Muscle of back (tissue), 11 donors: ENCODE measurements around the gene TMOD2. TPM values are rescaled to one million over a fixed set of nuclear protein-coding genes. Genes with fewer than 3 reads are reported as not detected.
"Not testable (repeated sequence)": the region's sequence is repeated elsewhere in the genome, so short reads cannot be mapped to it uniquely, and the experiment has no call there.

Experiments used
- DNase-seq, 3 donors: peaks; one replicate each; pipeline versions ENCODE4 v3.0.0 to v3.0.0-alpha.2; 2013
- polyA plus RNA-seq, 10 donors: library from polyadenylated mRNA; unstranded; fragments of 120-200 nt; gene quantifications; one replicate each; pipeline ENCODE4 v1.2.1, GENCODE V29; 2013; ENCODE audit not compliant: insufficient read length in 10 of 10

Gene TMOD2
- polyA plus RNA-seq, 10 donors = 5.8 to 11.0 (median 7.8) TPM

DNA sequence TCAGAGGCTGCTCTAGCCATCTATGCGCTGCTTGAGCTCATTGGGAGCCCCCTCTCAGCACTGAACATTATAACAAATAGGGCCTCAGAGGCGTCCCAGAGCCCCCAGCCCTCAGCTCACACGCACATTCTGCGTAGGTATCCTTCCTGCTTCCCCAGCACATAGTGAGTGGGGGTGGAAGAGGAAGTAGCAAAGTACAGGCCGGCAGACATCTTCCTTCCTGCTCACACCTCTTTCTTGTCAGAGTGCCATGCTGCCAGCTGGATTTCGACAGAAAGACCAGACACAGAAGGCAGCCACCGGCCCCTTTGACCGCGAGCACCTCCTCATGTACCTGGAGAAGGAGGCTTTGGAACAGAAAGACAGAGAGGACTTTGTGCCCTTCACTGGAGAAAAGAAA, 16.6 kb downstream of the TMOD2 start:
- DNase-seq = no peak

DNA sequence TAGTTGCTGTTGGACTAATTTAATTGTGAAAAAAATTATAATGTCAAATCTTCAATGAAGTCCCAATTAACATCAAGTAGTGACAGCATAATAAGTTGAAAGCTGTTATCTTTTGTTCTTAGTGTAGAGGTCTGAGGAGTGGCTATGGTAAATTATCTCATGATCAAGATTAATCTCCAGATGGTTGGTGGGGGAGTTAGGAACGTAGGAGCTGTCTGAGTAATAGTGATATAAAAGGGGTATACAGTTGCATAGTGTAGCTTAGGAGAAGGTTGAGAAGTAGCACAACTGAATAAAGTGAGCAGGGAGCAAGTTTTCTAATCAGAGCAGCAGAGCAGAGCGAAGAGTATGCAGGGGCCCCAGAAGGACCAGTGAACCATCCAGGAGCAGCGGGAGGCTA, 19.5 kb downstream of the TMOD2 start:
- no peak for DNase-seq

DNA sequence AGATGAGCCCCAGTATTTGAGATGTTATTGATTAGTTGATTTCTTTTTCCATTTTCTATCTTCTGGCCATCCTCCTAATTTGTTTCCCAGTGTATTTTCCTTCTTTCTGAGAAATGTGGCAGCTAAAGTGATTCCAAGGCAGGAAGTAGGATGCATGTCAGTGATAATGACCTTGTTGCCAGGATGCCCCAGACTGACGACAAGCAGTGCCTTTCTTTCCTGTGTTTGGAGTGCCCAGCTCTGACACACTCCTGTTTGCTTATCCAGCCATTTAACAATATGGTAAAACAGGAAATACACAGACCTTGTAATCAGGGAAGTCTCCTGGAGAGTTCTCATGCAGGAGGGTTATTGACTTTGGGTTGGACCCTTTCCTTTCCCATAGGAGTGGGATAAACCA, 20.4 kb downstream of the TMOD2 start:
- DNase-seq = no peak

DNA sequence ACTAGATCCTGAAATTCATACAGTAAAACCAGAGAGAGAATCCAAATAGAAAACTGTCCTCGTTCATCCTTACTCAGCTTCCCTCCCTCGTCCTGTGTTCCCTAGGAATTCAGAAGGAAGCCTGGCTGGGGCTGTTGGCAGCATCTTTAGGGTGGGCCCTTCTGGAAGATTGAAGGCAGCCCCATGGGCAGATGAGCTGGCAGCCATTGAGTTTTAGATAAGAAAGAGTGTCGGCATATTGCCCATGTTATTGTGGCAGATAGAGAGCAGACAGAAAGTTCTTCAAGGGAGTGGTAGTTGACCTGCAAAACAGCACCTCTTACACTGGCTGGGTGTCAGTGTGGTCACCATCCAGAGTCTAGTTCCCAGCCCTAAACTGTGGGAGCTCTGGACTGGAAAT, 23.5 kb downstream of the TMOD2 start:
- DNase-seq = no peak

DNA sequence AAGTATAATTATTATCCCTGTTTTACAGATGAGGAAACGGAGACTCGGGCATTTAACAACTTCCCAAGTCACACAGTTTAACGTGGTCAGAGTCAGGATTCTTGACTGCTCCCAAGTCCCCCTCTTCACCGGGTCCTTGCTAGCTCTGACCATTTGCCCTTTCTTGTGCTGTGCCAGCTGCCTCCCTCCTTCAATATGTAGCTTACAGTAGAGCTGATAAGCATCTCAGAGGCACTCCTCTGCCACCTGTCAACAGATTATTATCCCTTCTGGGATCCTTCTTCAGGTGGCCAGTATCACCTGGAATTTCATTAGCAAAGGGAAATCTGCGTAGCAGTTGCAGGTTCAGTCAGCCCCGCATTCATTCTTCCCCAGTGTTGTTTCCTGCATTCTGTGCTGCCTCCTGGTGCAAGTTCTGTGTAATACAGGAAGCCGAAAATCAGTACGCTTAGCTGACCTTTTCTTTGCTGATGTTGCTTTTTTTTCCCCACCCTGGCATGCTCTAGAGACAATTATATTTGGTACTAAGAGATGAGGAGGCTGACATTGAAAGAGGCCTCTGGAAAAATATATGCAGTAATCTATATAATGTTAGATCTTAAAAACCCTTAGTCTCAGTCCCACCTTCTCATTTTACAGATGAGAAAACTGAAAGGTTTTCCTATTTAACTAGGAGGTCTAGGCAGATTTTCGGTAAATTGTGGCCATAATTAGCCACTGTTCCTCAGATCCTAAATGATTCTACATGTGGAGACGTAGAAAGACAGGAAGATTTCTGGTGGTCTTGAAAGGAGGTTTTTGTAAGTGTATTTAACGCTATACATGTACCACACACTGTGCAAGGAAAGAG, 24.8 kb downstream of the TMOD2 start:
- DNase-seq = peak in 2 of 3 donors; percentile 26 to 64

DNA sequence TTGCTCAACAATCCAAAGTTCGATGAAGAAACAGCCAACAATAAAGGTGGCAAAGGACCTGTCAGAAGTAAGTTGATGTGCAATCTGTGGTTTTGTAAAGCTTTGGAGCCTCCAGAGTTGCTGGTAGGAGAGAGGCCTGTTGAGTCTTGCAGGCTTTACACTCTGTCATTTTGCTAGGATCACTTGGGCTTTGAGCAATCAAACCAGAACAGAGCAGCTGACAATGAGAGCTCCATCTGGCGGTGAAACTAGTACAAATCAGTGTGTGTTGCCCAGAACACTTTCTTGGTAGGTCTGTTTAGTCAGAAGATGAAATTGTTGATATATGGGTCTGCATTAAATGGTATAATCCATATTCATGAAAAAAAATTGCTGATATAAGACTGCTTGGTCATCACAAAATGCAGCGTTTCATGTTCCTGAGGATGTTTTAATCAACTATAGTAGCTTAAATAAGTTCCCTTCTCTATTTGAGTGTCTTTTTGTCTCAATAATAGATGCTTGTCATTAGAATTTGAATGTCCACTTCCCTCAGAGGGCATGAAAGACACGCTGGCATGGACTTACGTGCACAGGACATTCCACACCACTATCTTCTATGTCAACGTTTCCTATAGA, 25.7 kb downstream of the TMOD2 start:
- DNase-seq = peak; percentile 72 to 85 (median 77)

DNA sequence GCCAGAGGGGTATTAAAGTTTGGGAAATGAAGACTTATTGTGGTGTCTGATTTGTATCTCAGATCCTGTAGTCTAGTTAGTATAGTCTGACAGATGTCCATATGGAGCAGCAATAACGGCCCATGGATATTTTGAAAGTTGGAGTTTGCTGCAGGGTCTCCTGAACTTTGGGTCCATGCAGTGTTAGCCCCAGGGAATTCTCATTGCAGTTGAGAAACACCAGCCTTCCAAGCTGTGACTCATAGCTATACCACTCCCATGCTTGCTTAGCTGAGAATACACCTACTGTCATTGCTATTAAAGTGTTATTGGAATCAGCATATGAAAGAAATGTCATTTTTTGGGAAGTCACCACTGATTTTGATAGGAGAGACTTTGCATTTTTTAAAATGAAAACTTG, 29.2 kb downstream of the TMOD2 start:
- no peak for DNase-seq

DNA sequence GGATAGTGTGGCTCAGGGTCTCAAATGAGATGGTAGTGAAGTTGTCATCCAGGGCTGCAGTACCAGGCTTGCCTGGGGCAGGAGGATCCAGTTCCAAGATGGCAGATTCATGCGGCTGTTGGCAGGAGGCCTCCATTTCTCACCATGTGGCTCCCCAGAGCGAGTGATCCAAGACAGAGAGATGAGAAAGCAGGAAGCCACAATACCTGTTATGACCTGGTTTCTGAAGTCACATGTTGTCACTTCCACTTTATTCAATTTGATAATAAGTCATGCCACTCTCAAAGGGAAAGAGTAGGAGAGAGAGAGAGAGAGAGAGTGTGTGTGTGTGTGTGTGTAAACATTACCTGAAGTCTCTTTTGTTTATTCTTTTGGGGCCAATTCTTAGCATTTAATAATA, 30.1 kb downstream of the TMOD2 start:
- DNase-seq = no peak

DNA sequence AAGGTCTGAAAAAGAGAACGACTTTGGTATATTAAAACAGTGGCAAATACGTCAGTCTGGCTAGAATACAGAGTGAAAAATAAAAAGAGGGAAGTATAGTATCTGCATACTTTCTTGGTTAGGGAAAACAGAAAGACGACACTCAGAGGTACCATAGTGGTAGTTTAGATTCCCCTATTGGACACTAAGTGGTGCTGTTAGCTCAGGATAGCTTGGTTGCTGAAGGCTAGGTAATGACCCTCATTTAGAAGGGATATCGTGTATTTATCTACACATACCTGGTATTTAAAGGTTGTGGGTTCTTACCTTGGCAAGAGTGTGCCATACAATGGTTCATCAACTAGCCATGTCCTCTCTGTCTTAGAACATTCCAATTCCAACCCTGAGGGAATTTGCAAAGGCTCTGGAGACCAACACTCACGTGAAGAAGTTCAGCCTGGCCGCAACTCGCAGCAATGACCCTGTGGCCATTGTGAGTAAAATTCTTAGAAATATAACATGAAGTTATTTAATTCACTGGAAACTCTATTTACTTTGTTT, 31.0 kb downstream of the TMOD2 start:
- no peak for DNase-seq

DNA sequence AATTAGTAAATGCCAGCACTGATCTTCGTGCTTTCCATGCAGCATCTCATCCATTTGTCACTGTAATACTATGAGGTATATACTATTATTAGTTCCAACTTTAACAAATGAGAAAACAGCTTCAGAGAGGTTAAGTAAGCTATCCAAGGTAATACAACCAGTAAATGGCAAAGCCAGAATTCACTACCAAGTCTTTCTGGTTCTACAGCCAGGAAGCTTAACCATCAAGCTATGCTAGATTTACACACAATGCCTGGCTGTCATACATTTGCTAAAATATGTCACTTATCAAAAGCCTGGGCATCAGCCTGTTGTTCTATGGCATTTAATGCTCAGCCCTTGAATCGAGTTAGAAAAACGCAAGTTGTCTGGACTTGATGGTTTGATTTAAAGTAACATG, 32.6 kb downstream of the TMOD2 start:
- DNase-seq = no peak

DNA sequence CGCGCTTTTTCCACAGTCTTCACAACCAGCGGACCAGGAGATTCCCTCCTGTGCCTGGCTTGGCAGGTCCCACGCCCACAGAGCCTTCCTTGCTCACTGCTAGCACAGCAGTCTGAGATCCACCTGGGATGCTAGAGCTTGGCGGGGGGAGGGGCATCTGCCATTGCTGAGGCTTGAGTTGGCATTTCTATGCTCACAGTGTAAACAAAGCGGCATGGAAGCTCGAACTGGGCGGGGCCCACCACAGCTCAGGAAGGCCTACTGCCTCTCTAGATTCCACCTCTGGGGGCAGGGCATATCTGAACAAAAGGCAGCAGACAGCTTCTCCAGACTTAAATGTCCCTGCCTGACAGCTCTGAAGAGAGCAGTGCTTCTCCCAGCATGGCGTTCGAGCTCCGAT, 35.7 kb downstream of the TMOD2 start:
- DNase-seq = not testable (repeated sequence)

DNA sequence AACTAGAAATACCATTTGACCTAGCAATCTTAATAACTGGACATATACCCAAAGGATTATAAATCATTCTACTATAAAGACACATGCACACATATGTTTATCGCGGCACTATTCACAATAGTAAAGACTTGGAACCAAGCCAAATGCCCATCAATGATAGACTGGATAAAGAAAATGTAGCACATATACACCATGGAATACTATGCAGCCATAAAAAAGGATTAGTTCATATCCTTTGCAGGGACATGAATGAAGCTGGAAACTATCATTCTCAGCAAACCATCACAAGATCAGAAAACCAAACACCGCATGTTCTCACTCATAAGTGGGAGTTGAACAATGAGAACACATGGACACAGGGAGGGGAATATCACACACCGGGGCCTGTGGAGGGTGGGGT, 41.1 kb downstream of the TMOD2 start:
- DNase-seq = not testable (repeated sequence)

DNA sequence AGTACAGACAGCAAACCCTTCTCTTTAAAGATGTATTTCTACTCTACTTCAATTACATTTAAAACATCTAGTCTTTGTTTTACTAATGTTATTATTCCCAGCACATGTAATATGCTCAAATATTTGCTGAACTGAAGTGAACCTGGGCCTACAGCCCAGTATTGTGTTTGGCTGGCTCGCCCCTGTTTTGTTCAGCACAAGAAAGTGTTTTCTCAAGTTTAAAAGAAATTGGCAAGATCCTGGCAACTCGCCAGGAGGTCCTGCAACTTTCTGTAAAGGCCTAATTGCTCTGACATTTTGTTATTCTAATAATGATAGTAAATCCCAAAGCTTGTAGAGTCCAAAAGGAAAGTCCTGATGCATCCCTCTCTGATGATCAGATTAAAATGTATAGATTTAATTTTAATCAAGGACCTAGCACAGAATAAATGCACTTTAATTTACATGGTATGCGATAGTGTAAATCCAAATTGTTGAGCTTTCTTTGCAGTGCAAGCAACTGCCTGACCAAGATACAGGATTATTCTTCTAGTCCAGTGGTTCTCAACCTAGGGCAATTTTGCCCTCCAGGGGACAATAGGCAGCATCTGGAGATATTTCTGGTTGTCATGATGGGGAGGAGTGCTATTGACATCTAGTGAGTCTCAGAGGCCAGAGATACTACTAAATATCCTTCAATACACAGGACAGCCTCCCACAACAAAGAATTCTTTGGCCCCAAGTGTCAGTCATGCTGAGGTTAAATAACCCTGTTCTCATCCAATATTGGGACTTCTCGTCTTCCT, 42.3 kb downstream of the TMOD2 start:
- DNase-seq = peak; percentile 17 to 72 (median 49)

DNA sequence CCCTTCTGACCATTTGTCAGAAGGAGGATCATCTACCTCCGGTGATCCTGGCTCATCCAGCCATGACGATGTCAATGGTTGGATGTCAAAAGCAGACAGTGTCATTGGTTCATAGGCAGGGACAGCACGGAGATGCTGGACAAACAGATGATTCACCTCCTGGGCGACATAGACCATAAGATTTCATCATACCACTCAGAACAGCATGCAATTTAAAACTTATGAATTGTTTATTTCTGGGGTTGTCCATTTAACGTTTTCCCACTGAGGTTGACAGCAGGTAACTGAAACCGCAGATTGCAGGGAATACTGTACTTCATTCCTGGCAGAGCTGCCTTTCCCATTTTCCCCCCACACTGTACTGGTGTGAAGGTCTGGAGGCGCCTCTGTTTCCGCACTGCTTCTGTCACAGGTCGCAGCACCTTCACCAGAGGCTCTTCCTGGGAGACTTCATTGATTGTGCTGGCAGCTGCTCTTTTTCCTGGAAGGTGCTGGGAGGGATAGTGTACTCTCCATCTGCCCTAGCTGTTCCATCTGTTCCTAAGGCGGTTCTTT, 45.5 kb downstream of the TMOD2 start:
- DNase-seq = no peak

DNA sequence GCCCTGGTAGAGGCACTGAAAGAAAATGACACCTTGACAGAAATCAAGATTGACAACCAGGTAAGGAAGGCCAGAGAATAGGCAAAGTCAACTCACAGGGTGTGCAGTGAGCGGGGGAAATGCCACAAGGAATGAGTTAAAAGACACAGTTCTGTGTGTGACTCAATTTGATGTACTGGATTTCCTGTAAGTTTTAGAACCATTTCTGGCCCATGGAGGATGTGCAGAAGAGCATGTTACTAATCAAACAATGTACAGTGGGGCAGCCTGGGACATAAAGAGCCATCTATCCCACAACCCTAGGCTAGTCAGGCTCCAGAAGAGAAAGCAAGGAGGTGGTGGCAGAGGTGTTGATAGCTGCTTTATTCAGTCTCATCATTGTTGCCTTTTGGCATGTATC, 46.9 kb downstream of the TMOD2 start:
- DNase-seq = no peak

DNA sequence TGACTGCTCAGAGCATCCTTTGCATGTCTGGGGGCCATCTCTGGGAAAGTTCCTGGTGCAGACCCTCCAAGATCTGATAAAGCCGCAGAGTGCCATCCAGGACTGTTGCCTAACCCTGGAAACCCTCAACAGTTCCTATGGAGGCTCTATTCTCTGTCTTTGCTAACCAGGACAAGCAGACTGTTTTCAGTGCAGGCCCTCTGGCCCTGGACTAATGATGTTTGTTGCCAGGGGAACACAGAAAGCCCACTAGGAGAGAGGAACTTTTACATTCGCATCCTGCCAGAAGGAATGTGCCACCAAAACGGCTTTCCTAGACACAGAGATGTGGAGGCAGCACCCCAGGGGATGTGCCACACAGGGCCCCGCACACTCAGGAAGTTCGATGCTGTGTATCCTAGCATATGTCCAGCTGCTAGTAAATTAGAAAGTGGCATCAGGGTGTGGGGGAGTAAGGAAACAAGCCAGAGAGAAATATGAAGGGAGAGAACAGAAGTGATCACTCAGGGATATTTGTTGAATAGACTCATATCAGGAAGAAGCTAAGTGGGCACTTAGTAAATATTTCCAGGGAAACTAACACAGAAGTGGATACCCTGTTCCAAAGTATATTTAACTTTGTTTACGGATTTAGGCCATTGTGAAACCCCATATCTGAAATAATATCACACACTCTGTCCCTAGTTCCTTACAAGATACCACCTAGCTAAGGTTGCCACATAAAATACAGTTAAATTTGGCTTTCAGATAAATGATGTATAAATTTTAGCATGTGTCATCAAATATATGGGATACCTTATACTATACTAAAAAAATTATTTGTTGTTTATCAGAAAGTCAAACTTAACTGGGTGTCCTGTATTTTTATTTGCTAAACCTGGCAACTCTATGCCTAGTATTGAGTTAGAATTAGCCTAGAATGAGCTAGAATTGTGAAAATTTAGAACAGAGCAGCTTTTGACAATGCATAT, 48.2 kb downstream of the TMOD2 start:
- no peak for DNase-seq

DNA sequence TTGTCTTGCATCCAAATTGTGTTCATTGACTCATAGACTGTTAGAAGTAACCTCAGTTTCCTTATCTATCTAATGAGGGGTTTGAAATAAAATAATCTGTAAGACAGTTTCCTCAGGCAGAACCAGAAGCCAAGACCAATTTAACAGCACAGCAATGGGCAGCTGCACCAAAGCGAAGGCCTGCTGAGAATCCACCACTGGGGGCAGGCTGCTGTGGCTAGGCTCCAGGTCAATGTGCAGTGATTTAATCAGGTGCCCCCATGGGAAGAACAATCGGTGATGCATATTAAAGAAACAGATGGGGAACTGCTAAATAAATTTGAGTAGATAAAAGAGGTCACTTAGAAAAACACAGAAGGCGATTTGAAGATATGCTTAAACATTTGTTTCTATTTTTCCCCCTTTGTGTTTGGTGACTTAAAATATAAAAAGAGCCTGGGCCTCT, 50.0 kb downstream of the TMOD2 start:
- DNase-seq = peak in 1 of 3 donors; percentile 23

DNA sequence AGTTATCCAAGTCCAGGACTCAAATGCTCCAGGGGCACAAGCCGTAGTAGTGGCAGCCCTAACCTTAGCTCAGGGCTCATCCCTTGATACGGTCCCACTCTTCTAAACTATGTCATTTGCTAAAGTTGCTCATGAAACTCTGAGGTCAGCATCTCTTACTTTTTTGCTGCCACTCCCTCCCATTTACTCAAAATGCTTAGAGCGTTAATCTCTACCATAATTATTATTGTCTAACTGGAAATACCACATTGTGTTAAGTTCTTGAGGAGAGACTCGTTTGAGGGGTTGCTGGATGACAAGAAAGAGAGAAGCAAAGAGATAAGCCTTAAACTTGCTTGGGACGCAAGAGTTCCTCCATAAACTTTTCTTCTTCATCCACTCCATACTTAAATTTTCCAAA, 51.2 kb downstream of the TMOD2 start:
- no peak for DNase-seq

DNA sequence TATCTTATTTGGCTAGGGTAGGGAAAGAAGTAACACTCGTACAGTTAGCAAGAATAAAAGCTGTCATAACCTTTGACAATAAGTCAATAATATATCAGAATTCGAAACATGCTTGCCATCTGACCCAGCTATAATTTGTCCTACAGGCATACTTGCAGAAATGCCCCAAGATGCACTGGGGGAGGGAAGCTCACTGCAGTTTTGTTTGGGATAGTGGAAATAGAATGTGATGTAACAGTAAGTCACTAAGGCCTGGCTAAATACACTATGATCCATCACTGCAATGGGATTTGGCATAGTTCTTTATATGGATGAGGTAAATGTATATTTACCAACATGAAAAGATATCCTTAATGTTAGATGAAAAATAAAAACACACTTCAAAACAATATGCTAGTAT, 52.6 kb downstream of the TMOD2 start:
- no peak for DNase-seq

DNA sequence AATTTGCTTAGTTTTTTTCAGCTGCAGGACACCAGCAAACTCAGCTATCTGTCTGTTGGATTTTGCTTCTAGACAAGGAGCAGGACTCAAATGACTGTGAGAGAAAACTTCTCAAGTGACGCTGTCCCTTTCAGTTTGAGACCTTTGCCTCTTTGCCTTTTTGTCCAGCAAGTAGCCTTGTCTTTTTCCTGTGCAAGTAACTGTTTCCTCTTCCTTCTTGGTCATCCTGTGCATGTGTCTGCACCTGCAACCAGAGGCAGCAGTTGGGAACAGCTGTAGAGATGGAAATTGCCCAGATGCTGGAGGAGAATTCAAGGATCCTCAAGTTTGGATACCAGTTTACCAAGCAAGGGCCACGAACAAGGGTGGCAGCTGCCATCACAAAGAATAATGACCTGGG, 54.7 kb downstream of the TMOD2 start:
- DNase-seq = no peak

DNA sequence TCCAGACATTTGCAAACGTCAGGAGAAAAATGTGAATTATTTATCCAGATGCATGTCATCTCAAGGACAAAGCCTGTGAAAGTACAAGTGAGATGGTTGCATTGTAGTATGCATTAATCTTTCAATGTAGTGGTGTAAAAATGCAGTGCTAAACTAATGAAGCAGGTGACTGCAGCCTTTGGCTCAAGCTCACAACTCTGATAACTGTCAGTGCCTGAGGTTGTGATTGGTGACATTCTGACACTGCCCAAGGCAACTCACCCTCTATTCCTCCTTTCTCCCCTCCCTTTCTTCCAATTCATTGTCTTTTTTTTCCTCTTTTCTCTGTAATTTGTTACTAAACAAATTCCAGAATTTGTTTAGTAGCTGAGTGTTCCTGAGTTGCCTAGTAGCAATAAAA, 58.1 kb downstream of the TMOD2 start:
- DNase-seq = no peak
